Trophoblast cell (in vitro differentiated cells and primary cell): Measurements from ENCODE around the gene ABCB1. TPM values are rescaled to one million over a fixed set of nuclear protein-coding genes. Genes with fewer than 3 reads are reported as not detected.

Source experiments
- DNase-seq, 2 donors: peaks; one replicate each; pipeline ENCODE4 v3.0.0-alpha.2; 2016
- H2AFZ ChIP-seq: 2 replicates; pipeline ENCODE4 v1.6.1; 2013; ENCODE audit warnings: low read length, moderate library complexity, mild to moderate bottlenecking; ENCODE audit not compliant: insufficient read depth, poor library complexity
- H2AK5ac ChIP-seq: 2 replicates; pipeline ENCODE4 v1.6.1; 2013; ENCODE audit warnings: mild to moderate bottlenecking, low read length
- H2BK120ac ChIP-seq: 2 replicates; pipeline ENCODE4 v1.6.1; 2013; ENCODE audit warnings: low read length, mild to moderate bottlenecking, moderate library complexity; ENCODE audit not compliant: insufficient read depth, poor library complexity
- H2BK12ac ChIP-seq: 2 replicates; pipeline ENCODE4 v1.6.1; 2013; ENCODE audit warnings: mild to moderate bottlenecking, low read length, moderate library complexity
- H2BK5ac ChIP-seq: 2 replicates; pipeline ENCODE4 v1.6.1; 2013; ENCODE audit warnings: low read length, low read depth, moderate library complexity, mild to moderate bottlenecking; ENCODE audit not compliant: poor library complexity
- H3K14ac ChIP-seq: 2 replicates; pipeline ENCODE4 v1.6.1; 2013; ENCODE audit warnings: mild to moderate bottlenecking, low read length
- H3K18ac ChIP-seq: 2 replicates; pipeline ENCODE4 v1.6.1; 2013; ENCODE audit warnings: mild to moderate bottlenecking, low read length
- H3K23ac ChIP-seq: 2 replicates; pipeline ENCODE4 v1.6.1; 2013; ENCODE audit warnings: low read length
- H3K27ac ChIP-seq: 2 replicates; pipeline ENCODE4 v1.5.1; 2013; ENCODE audit warnings: low read depth, mild to moderate bottlenecking, inconsistent platforms, low read length, moderate library complexity
- H3K27me3 ChIP-seq: 2 replicates; pipeline ENCODE4 v1.6.1; 2013; ENCODE audit warnings: inconsistent platforms, mild to moderate bottlenecking, low read length, moderate library complexity; ENCODE audit not compliant: insufficient read depth
- H3K36me3 ChIP-seq, 2 experiments: 1 replicate in 1 of 2; 2 replicates in 1 of 2; pipeline ENCODE4 v1.6.1; 2013; ENCODE audit warnings: low read length in 2 of 2, mild to moderate bottlenecking in 2 of 2, moderate library complexity in 1 of 2; ENCODE audit not compliant: insufficient read depth in 2 of 2, control insufficient read depth in 1 of 2
- H3K4ac ChIP-seq: 2 replicates; pipeline ENCODE4 v1.6.1; 2013; ENCODE audit warnings: low read depth, mild to moderate bottlenecking, low read length, moderate library complexity
- H3K4me1 ChIP-seq, 2 experiments: 1 replicate in 1 of 2; 2 replicates in 1 of 2; pipeline ENCODE4 v1.6.1; 2013; ENCODE audit warnings: low read length in 2 of 2, mild to moderate bottlenecking in 2 of 2, moderate library complexity in 1 of 2; ENCODE audit not compliant: insufficient read depth in 2 of 2, control insufficient read depth in 1 of 2
- H3K4me2 ChIP-seq: 2 replicates; pipeline ENCODE4 v1.6.1; 2013; ENCODE audit warnings: inconsistent platforms, mild to moderate bottlenecking, low read length, moderate library complexity
- H3K4me3 ChIP-seq: 2 replicates; pipeline ENCODE4 v1.5.1; 2013; ENCODE audit warnings: mild to moderate bottlenecking, low read depth, low read length, inconsistent platforms
- H3K79me1 ChIP-seq: one replicate; pipeline ENCODE4 v1.6.1; 2013; ENCODE audit warnings: low read length
- H3K79me2 ChIP-seq: 2 replicates; pipeline ENCODE4 v1.6.1; 2013; ENCODE audit warnings: low read length, mild to moderate bottlenecking; ENCODE audit not compliant: control insufficient read depth, insufficient read depth, poor library complexity
- H3K9ac ChIP-seq: 2 replicates; pipeline ENCODE4 v1.6.1; 2013; ENCODE audit warnings: mild to moderate bottlenecking, low read length
- H3K9me3 ChIP-seq: 2 replicates; pipeline ENCODE4 v1.6.1; 2013; ENCODE audit warnings: low read depth, mild to moderate bottlenecking, control low read depth, inconsistent platforms, low read length; ENCODE audit not compliant: insufficient read depth
- H4K12ac ChIP-seq: 2 replicates; pipeline ENCODE4 v1.6.1; 2013; ENCODE audit warnings: low read depth, mild to moderate bottlenecking, low read length, moderate library complexity
- H4K8ac ChIP-seq: 2 replicates; pipeline ENCODE4 v1.6.1; 2013; ENCODE audit warnings: low read depth, mild to moderate bottlenecking, low read length, moderate library complexity
- H4K91ac ChIP-seq: one replicate; pipeline ENCODE4 v1.6.1; 2013; ENCODE audit warnings: low read depth, mild to moderate bottlenecking, low read length, moderate library complexity
- WGBS: extraction: QIAGEN DNeasy Blood & Tissue Kit; methylation state at CpG from one replicate; pipeline ENCODE4 v1.1.7; 2013; ENCODE audit warnings: missing lambda C conversion rate; ENCODE audit not compliant: insufficient read length, insufficient coverage; ENCODE audit errors: extremely low coverage; 5-methylcytosine and 5-hydroxymethylcytosine counted together
- polyA plus RNA-seq: library from polyadenylated mRNA; stranded (reverse); fragments of 200-250 nt; gene quantifications from 2 replicates; pipeline ENCODE4 v1.2.3, GENCODE V29; 2013

Gene ABCB1
- 0.07 and 0.14 TPM in 2 replicates for polyA plus RNA-seq

DNA sequence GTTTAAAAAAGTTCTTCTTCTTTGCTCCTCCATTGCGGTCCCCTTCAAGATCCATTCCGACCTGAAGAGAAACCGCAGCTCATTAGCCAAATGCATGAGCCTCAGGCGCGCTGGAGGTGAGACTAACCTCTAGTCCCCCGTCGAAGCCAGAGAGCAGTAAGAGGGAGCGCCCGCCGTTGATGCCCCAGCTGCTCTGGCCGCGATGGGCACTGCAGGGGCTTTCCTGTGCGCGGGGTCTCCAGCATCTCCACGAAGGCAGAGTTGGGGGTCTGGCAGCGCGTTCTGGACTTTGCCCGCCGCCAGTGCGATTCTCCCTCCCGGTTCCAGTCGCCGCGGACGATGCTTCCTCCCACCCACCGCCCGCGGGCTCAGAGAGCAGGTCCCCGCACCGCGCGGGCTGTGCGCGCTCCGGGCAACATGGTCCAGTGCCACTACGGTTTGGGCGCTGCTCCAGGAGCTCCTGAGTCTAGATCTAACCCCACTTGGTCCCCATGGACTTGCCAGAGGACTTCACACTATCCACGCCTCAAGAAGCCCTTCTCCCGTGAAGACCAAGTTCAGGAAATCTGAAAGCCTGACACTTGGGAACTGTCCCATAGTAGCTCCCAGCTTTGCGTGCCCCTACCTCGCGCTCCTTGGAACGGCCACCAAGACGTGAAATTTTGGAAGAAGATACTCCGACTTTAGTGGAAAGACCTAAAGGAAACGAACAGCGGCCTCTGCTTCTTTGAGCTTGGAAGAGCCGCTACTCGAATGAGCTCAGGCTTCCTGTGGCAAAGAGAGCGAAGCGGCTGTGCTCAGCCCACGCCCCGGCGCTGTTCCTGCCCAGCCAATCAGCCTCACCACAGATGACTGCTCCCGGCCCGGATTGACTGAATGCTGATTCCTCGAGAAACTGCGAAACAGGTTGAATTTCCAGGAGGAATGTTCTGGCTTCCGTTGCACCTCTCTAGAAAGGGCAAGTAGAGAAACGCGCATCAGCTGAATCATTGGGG is at the start of gene ABCB1:
Gene ABCB1 (minus strand): TSS at position 755 of the 995 bp plus-strand sequence. CDS start 700 bp downstream, at position 55.
- Histone ChIP-seq H3K27ac (no peak within 1 kb of the TSS), H3K4me3 (no peak within 1 kb of the TSS), H3K36me3 (no peaks in the 10 kb centered on the region), H4K91ac (no peak within 1 kb of the TSS), H2AFZ (no peak within 1 kb of the TSS), H2BK120ac (no peak within 1 kb of the TSS), H3K23ac (no peak within 1 kb of the TSS), H3K9me3 (no peaks in the 10 kb centered on the region), H2BK5ac (no peak within 1 kb of the TSS), H4K12ac (no peak within 1 kb of the TSS), H3K4me2 (peak within 1 kb of the TSS; percentile 54), H3K18ac (no peak within 1 kb of the TSS), H2BK12ac (no peak within 1 kb of the TSS), H4K8ac (no peak within 1 kb of the TSS), H3K79me2 (no peaks in the 10 kb centered on the region), H3K9ac (no peak within 1 kb of the TSS), H3K4me1 (peaks cover 8 to 9% of the 10 kb centered on the region in 2 experiments), H3K27me3 (peaks cover 17% of the 10 kb centered on the region), H3K4ac (no peak within 1 kb of the TSS), H3K79me1 (no peaks in the 10 kb centered on the region), H2AK5ac (no peak within 1 kb of the TSS), H3K14ac (no peak within 1 kb of the TSS)
- WGBS, result no CpG with 5 or more reads among the region's 61 CpGs
- DNase-seq, result peak; percentile 12 to 42

DNA sequence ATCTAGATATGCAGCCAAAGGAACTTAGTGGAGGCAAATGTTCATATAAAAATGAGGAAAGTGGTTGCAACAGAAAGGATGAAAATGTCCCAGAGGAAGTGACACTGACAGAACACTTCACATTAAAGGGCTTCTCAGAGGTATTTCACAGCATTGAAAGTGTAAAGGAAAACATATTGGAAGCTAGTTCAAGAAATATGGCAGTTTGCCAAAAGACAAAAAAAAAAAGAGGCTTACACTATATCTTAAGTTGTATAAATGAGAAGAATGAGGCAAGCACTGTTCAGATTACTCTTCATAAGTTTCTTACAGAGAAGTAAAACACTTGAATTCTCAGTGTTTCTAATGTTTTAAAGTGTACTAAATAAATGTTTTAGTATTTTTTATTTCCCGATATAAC is 47.6 kb upstream of the ABCB1 start:
- Histone ChIP-seq H2AFZ (no peak overlapping the region), H2AK5ac (no peak overlapping the region), H3K79me1 (no peaks in the 10 kb centered on the region), H3K9ac (no peak overlapping the region), H3K14ac (no peak overlapping the region), H3K18ac (no peak overlapping the region), H4K91ac (no peak overlapping the region), H4K8ac (no peak overlapping the region), H3K36me3 (no peaks in the 10 kb centered on the region), H2BK5ac (no peak overlapping the region), H2BK12ac (no peak overlapping the region), H3K4me3 (no peak overlapping the region), H3K9me3 (no peaks in the 10 kb centered on the region), H3K27me3 (no peaks in the 10 kb centered on the region), H3K27ac (no peak overlapping the region), H4K12ac (no peak overlapping the region), H3K4me1 (no peaks in the 10 kb centered on the region), H3K4ac (no peak overlapping the region), H3K23ac (no peak overlapping the region), H3K79me2 (no peaks in the 10 kb centered on the region), H3K4me2 (no peak overlapping the region), H2BK120ac (no peak overlapping the region)
- DNase-seq, result no peak
- WGBS, result no CpG with 5 or more reads among the region's 1 CpG

DNA sequence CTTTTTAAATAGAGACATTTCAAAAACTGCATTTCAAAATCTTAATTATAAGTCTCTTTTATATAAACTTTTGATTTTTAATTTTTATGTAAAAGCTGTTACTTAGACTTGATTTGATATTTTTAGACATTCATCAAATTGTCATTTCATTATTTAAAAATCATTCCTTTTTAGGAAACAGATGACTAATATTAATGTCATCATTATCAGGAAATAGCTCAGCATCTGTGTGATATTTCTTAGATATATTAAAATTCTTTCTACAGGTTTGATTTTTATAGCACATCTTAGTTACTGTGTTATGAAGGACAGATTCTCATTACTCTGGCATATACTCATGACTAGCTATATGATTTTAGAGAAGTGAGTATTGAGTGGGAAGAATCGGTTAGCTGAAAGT is 44.8 kb upstream of the ABCB1 start:
- H3K9ac ChIP-seq, result no peak overlapping the region

DNA sequence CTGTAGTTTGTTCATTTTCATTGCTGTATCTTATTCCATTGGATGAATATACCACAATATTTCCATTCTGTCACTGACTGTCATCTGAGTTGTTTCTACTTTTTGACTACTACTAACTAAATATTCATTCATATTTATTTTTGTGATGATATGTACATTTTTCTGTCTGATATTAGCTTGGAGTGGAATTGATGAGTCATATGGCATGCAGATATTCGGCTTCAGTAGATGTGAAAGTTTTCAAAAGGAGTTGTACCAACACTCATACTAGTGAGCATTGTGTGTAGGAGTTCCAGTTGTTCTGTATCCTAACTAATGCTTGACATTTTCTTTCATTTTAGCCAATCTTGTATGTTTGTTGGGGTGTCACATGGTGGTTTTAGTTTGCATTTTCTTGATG is 35.2 kb upstream of the ABCB1 start:
- H3K14ac ChIP-seq, result no peak overlapping the region
- no peak overlapping the region for H4K8ac ChIP-seq
- no CpG with 5 or more reads among the region's 1 CpG for WGBS
- H3K79me1 ChIP-seq, result no peaks in the 10 kb centered on the region
- no peak overlapping the region for H2AFZ ChIP-seq
- H3K4me3 ChIP-seq, result no peak overlapping the region
- no peak overlapping the region for H3K9ac ChIP-seq
- no peak overlapping the region for H3K18ac ChIP-seq
- no peaks in the 10 kb centered on the region for H3K4me1 ChIP-seq
- H3K27me3 ChIP-seq, result no peaks in the 10 kb centered on the region
- no peaks in the 10 kb centered on the region for H3K36me3 ChIP-seq
- no peaks in the 10 kb centered on the region for H3K79me2 ChIP-seq
- no peak overlapping the region for H3K4ac ChIP-seq
- H3K9me3 ChIP-seq, result no peaks in the 10 kb centered on the region
- H3K23ac ChIP-seq, result no peak overlapping the region
- no peak overlapping the region for H4K91ac ChIP-seq
- no peak overlapping the region for H3K4me2 ChIP-seq
- H2AK5ac ChIP-seq, result no peak overlapping the region
- no peak overlapping the region for H4K12ac ChIP-seq
- no peak for DNase-seq
- H3K27ac ChIP-seq, result no peak overlapping the region
- no peak overlapping the region for H2BK12ac ChIP-seq
- H2BK5ac ChIP-seq, result no peak overlapping the region
- H2BK120ac ChIP-seq, result no peak overlapping the region

More for the DNA sequence above, 44.8 kb upstream of the ABCB1 start:
- Histone ChIP-seq H2BK120ac (no peak overlapping the region), H3K23ac (no peak overlapping the region), H3K36me3 (no peaks in the 10 kb centered on the region), H3K18ac (no peak overlapping the region), H3K27me3 (no peaks in the 10 kb centered on the region), H4K91ac (no peak overlapping the region), H2AFZ (no peak overlapping the region), H3K27ac (no peak overlapping the region), H4K8ac (no peak overlapping the region), H3K4me2 (no peak overlapping the region), H2BK12ac (no peak overlapping the region), H2AK5ac (no peak overlapping the region), H3K79me1 (no peaks in the 10 kb centered on the region), H3K9me3 (no peaks in the 10 kb centered on the region), H3K4me3 (no peak overlapping the region), H3K79me2 (no peaks in the 10 kb centered on the region), H2BK5ac (no peak overlapping the region), H3K14ac (no peak overlapping the region), H3K4me1 (no peaks in the 10 kb centered on the region), H4K12ac (no peak overlapping the region), H3K4ac (no peak overlapping the region)
- no CpG with 5 or more reads among the region's 1 CpG for WGBS
- DNase-seq, result no peak
